Fibroblast of peridontal ligament (primary cell): ENCODE data around the gene COX4I2.
"Not testable (repeated sequence)": the region's sequence is repeated elsewhere in the genome, so short reads cannot be mapped to it uniquely, and the experiment has no call there.

Experiments used
- DNase-seq: peaks from one replicate; pipeline ENCODE4 v3.0.0-alpha.2; 2010; ENCODE audit errors: extremely low read depth

COX4I2 gene

GRCh38 chr20:31607640-31608250 lies 30.0 kb upstream of the COX4I2 start:
- no peak for DNase-seq

GRCh38 chr20:31608251-31608945 lies 29.3 kb upstream of the COX4I2 start:
- no peak for DNase-seq

GRCh38 chr20:31612271-31612640 lies 25.5 kb upstream of the COX4I2 start:
- DNase-seq = not testable (repeated sequence)

GRCh38 chr20:31615416-31615815 lies 22.3 kb upstream of the COX4I2 start:
- no peak for DNase-seq

GRCh38 chr20:31617432-31618104 lies 20.1 kb upstream of the COX4I2 start:
- DNase-seq = no peak

GRCh38 chr20:31620246-31620645 lies 17.5 kb upstream of the COX4I2 start:
- no peak for DNase-seq

GRCh38 chr20:31623123-31623505 lies 14.6 kb upstream of the COX4I2 start:
- DNase-seq = not testable (repeated sequence)

GRCh38 chr20:31626534-31626933 lies 11.2 kb upstream of the COX4I2 start:
- not testable (repeated sequence) for DNase-seq

- not testable (repeated sequence) for DNase-seq
Observed at GRCh38 chr20:31628057-31628456, 9.7 kb upstream of the COX4I2 start.

GRCh38 chr20:31630187-31630790 lies 7.4 kb upstream of the COX4I2 start:
- no peak for DNase-seq

- DNase-seq = no peak
Observed at GRCh38 chr20:31632548-31633338, 5.0 kb upstream of the COX4I2 start.

- DNase-seq = no peak
Observed at GRCh38 chr20:31633339-31633914, 4.3 kb upstream of the COX4I2 start.

- no peak for DNase-seq
Observed at GRCh38 chr20:31638317-31638716, 605 bp downstream of the COX4I2 start.

- no peak for DNase-seq
Observed at GRCh38 chr20:31638816-31639215, 1.1 kb downstream of the COX4I2 start.

GRCh38 chr20:31640259-31640658 lies 2.5 kb downstream of the COX4I2 start:
- no peak for DNase-seq

GRCh38 chr20:31641391-31641790 lies 3.7 kb downstream of the COX4I2 start:
- no peak for DNase-seq

- DNase-seq = no peak
Observed at GRCh38 chr20:31642837-31643236, 5.1 kb downstream of the COX4I2 start.

- no peak for DNase-seq
Observed at GRCh38 chr20:31643522-31643921, 5.8 kb downstream of the COX4I2 start.

- DNase-seq = no peak
Observed at GRCh38 chr20:31644701-31645100, 7.0 kb downstream of the COX4I2 start.

GRCh38 chr20:31648104-31648503 lies 10.4 kb downstream of the COX4I2 start:
- not testable (repeated sequence) for DNase-seq

GRCh38 chr20:31652917-31653396 lies 15.2 kb downstream of the COX4I2 start:
- DNase-seq = peak; percentile 90
